K562 (cell line): ENCODE measurements around the gene CRKL. TPM values are rescaled to one million over a fixed set of nuclear protein-coding genes. Genes with fewer than 3 reads are reported as not detected.

Experiments used
- ATF4 ChIP-seq: fragments of 450-650 bp; formaldehyde crosslinking; IDR thresholded peaks from 2 replicates; pipeline ENCODE4 v1.4.0; 2022; ENCODE audit warnings: mild to moderate bottlenecking, moderate library complexity
- BCL6 ChIP-seq: fragments of 250-450 bp; sonication (Bioruptor Pico); IDR thresholded peaks from 2 replicates; pipeline ENCODE4 v1.4.0; 2020
- E2F4 ChIP-seq: sonication (generic); formaldehyde crosslinking; IDR thresholded peaks from 2 replicates; pipeline ENCODE4 v1.8.0; 2022; ENCODE audit warnings: mild to moderate bottlenecking, low read depth, missing genetic modification reagents
- ETS1 ChIP-seq: conservative IDR thresholded peaks from 2 replicates; pipeline ENCODE4 v1.6.1; 2011; ENCODE audit warnings: low read depth, mild to moderate bottlenecking, low read length; ENCODE audit not compliant: control insufficient read depth
- HDAC8 ChIP-seq: fragments of 450-650 bp; IDR thresholded peaks from 2 replicates; pipeline ENCODE4 v1.6.1; 2016; ENCODE audit warnings: mild to moderate bottlenecking, missing genetic modification characterization, moderate library complexity, missing compliant biosample characterization
- JUN ChIP-seq, 2 experiments: sonication (generic) in 1 of 2; formaldehyde crosslinking in 1 of 2; IDR thresholded peaks; 2 replicates each; pipeline versions ENCODE4 v1.6.1 to v1.8.0; 2012 to 2022; ENCODE audit warnings: borderline replicate concordance in 2 of 2, mild to moderate bottlenecking in 2 of 2, improper control_type of control experiment in 1 of 2, low read depth in 1 of 2, low read length in 1 of 2, missing genetic modification reagents in 1 of 2
- KDM2B ChIP-seq: fragments of 250-450 bp; sonication (Bioruptor Pico); IDR thresholded peaks from 2 replicates; pipeline ENCODE4 v1.8.0; 2021; ENCODE audit warnings: mild to moderate bottlenecking, moderate library complexity
- NFIX ChIP-seq: fragments of 250-450 bp; sonication (Bioruptor Pico); IDR thresholded peaks from 2 replicates; pipeline ENCODE4 v1.4.0; 2020; ENCODE audit warnings: low read depth, mild to moderate bottlenecking, moderate library complexity
- POLR2H ChIP-seq: IDR thresholded peaks from 2 replicates; pipeline ENCODE4 v1.6.1; 2016; ENCODE audit warnings: missing genetic modification characterization, low read depth, mild to moderate bottlenecking, control low read depth, missing compliant biosample characterization, moderate library complexity
- PPARD ChIP-seq: fragments of 250-450 bp; sonication (Bioruptor Pico); IDR thresholded peaks from 2 replicates; pipeline ENCODE4 v1.8.0; 2022; ENCODE audit warnings: inconsistent platforms, mild to moderate bottlenecking, moderate library complexity
- RBBP5 ChIP-seq: fragments of 200-600 bp; sonication (generic); IDR thresholded peaks from 2 replicates; pipeline ENCODE4 v1.6.1; 2012; ENCODE audit warnings: borderline replicate concordance, mild to moderate bottlenecking, low read length, control low read depth, inconsistent platforms; ENCODE audit not compliant: insufficient read depth, poor library complexity, severe bottlenecking
- RFX1 ChIP-seq: fragments of 450-650 bp; IDR thresholded peaks from 2 replicates; pipeline ENCODE4 v1.6.1; 2016; ENCODE audit warnings: mild to moderate bottlenecking, moderate library complexity
- SMARCB1 ChIP-seq: IDR thresholded peaks from 2 replicates; pipeline ENCODE4 v1.6.1; 2011; ENCODE audit warnings: improper control_type of control experiment, low read depth; ENCODE audit not compliant: insufficient read length
- SMC3 ChIP-seq: conservative IDR thresholded peaks from 2 replicates; pipeline ENCODE4 v1.6.1; 2011; ENCODE audit warnings: low read depth, low read length, improper control_type of control experiment; ENCODE audit not compliant: insufficient read depth
- SRF ChIP-seq, 2 experiments: fragments of 250-450, 450-650 bp in 1 of 2; sonication (Bioruptor Pico) in 1 of 2; sonication (generic) in 1 of 2; formaldehyde crosslinking; IDR thresholded peaks; 2 replicates each; pipeline versions ENCODE4 v1.5.0 to v1.5.1; 2020 to 2022; ENCODE audit warnings: mild to moderate bottlenecking in 1 of 2, missing genetic modification reagents in 1 of 2
- TEAD2 ChIP-seq: fragments of 450-650 bp; IDR thresholded peaks from 2 replicates; pipeline ENCODE4 v1.6.1; 2016; ENCODE audit warnings: missing genetic modification characterization, control low read depth, missing compliant biosample characterization
- TEAD4 ChIP-seq, 2 experiments: sonication (generic) in 1 of 2; formaldehyde crosslinking in 1 of 2; IDR thresholded peaks; 2 replicates each; pipeline versions ENCODE4 v1.6.1 to v1.8.0; 2012 to 2022; ENCODE audit warnings: borderline replicate concordance in 1 of 2, inconsistent platforms in 1 of 2, low read length in 1 of 2, mild to moderate bottlenecking in 1 of 2, missing genetic modification reagents in 1 of 2
- ZNF224 ChIP-seq: sonication (generic); formaldehyde crosslinking; IDR thresholded peaks from 2 replicates; pipeline ENCODE4 v1.8.0; 2022; ENCODE audit warnings: mild to moderate bottlenecking, missing genetic modification reagents
- ZNF277 ChIP-seq: fragments of 250-450 bp; sonication (Bioruptor Pico); IDR thresholded peaks from 2 replicates; pipeline ENCODE4 v1.8.0; 2022; ENCODE audit warnings: inconsistent platforms, mild to moderate bottlenecking, moderate library complexity, borderline replicate concordance
- ZNF436 ChIP-seq: fragments of 250-450, 450-650 bp; sonication (Bioruptor Pico); formaldehyde crosslinking; IDR thresholded peaks from 2 replicates; pipeline ENCODE4 v1.7.0; 2020; ENCODE audit warnings: mild to moderate bottlenecking
- polyA plus RNA-seq, 8 experiments: library from polyadenylated mRNA; depleted of rRNA in 4 of 8; stranded (reverse) in 5 of 8; unstranded in 3 of 8; fragments of >200 nt; fragmentation: Nextera tagmentation in 2 of 8; fragmentation: Illumina TruSeq in 1 of 8; extraction: Ambion mirVana in 2 of 8; extraction: Trizol in 1 of 8; gene quantifications; 2 replicates each; pipeline versions ENCODE4 v1.2.1 to v1.2.3, GENCODE V29; 2011 to 2014; ENCODE audit warnings: inconsistent platforms in 1 of 8, missing spikeins in 1 of 8
- total RNA-seq, 7 experiments: library from RNA; depleted of rRNA in 6 of 7; stranded (reverse); fragments of >200 nt in 6 of 7; fragmentation: Illumina TruSeq in 2 of 7; extraction: Trizol in 2 of 7; gene quantifications; 2 replicates each; pipeline versions ENCODE4 v1.2.1 to v1.2.3, GENCODE V29; 2011 to 2021; ENCODE audit warnings: low replicate concordance in 1 of 7

The CRKL gene
- total and polyA plus RNA-seq, 9 of the 15 experiments (the other 6 are each of a cell fraction or from before 2014, with no cell fraction given): 100 to 263 (median 124) TPM

- TF ChIP-seq SRF (CRISPR knock-in tag; IDR thresholded peaks at IDR 0.05): 0 out of 4 replicates have a peak, but pooled peaks of 1 of the 2 experiments have one; percentile 24
- no peak for TF ChIP-seq ETS1
- peak; percentile 71; the same call in 1 of the 2 replicates for TF ChIP-seq ZNF277 (CRISPR knock-in tag)
- TF ChIP-seq POLR2H (tag): no peak
- TF ChIP-seq TEAD4 (IDR thresholded peaks at IDR 0.05; ENCODE audit: low read length): no peak; the same call in 1 of the 2 replicates
- TF ChIP-seq TEAD4 (CRISPR knock-in tag; IDR thresholded peaks at IDR 0.05; ENCODE audit: borderline replicate concordance): peak; percentile 78; the same call in 1 of the 2 replicates
- 0 out of 2 replicates have a peak, but pooled peaks have one; percentile 63 for TF ChIP-seq ZNF224 (CRISPR knock-in tag)
- TF ChIP-seq KDM2B (CRISPR knock-in tag): 0 out of 2 replicates have a peak, but pooled peaks have one; percentile 5
- TF ChIP-seq JUN (IDR thresholded peaks at IDR 0.05; ENCODE audit: borderline replicate concordance, low read depth, low read length): no peak
- TF ChIP-seq JUN (CRISPR knock-in tag; IDR thresholded peaks at IDR 0.05; ENCODE audit: borderline replicate concordance): peak; percentile 49; the same call in 1 of the 2 replicates
- peak; percentile 20 for TF ChIP-seq RBBP5
- 0 out of 2 replicates have a peak, but pooled peaks have one; percentile 51 for TF ChIP-seq HDAC8 (tag)
- peak; percentile 61; the same call in 1 of the 2 replicates for TF ChIP-seq ZNF436 (CRISPR knock-in tag)
- no peak for TF ChIP-seq SMARCB1
- no peak for TF ChIP-seq ATF4 (CRISPR knock-in tag)
- TF ChIP-seq NFIX (CRISPR knock-in tag): 0 out of 2 replicates have a peak, but pooled peaks have one; percentile 8
- no peak for TF ChIP-seq RFX1
- no peak for TF ChIP-seq BCL6 (CRISPR knock-in tag)
- no peak for TF ChIP-seq SMC3
- TF ChIP-seq PPARD: peak; percentile 77; the same call in 1 of the 2 replicates
- TF ChIP-seq TEAD2 (tag): peak; percentile 50; the same call in 1 of the 2 replicates
- TF ChIP-seq E2F4 (CRISPR knock-in tag): 0 out of 2 replicates have a peak, but pooled peaks have one; percentile 32
These were observed 29.1 kb downstream of the CRKL start (continued) for GRCh38 chr22:20946080-20946986.
